ENCODE measurements around the gene TMEM176B.

DNA sequence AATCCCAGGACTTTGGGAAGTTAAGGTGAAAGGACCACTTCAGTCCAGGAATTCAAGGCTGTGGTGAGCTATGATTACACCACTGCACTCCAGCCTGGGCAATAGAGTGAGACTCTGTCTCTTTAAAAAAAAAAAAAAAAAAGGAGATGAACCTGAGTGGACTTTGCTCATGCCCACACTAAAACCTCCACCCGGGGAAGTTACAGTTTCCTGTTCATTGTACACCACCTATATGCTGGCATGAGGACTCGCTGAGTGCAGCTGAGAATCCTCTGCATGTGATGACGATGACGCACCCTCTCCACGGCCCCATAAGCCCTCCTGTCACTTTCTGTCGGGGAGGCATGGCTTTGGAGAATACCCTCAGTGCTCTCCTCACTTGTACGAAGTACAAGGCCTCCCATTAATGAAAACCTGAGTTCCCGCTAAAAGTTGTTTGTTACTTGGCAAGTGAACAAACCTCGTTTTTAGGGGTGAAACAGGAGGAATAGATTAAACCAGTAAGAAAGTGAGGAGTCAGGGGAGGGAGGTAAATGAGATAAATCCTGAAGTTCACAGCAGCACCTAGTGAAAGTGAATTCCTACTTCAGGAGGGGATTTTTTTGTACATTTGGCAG lies 15.9 kb downstream of the TMEM176B start:
- TF ChIP-seq, protein P1, sequence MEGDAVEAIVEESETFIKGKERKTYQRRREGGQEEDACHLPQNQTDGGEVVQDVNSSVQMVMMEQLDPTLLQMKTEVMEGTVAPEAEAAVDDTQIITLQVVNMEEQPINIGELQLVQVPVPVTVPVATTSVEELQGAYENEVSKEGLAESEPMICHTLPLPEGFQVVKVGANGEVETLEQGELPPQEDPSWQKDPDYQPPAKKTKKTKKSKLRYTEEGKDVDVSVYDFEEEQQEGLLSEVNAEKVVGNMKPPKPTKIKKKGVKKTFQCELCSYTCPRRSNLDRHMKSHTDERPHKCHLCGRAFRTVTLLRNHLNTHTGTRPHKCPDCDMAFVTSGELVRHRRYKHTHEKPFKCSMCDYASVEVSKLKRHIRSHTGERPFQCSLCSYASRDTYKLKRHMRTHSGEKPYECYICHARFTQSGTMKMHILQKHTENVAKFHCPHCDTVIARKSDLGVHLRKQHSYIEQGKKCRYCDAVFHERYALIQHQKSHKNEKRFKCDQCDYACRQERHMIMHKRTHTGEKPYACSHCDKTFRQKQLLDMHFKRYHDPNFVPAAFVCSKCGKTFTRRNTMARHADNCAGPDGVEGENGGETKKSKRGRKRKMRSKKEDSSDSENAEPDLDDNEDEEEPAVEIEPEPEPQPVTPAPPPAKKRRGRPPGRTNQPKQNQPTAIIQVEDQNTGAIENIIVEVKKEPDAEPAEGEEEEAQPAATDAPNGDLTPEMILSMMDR (IDR thresholded peaks at IDR 0.05; ENCODE audit: extremely low read depth in 1 of 2, insufficient read depth in 1 of 2, low read depth in 1 of 2, low read length in 2 of 2): no peak
- TF ChIP-seq POLR2A (IDR thresholded peaks at IDR 0.05; ENCODE audit: low read depth, low read length) (no peak), EZH2 (IDR thresholded peaks at IDR 0.05; ENCODE audit: borderline replicate concordance, low read depth, low read length, severe bottlenecking) (no peak), POLR2AphosphoS5 (IDR thresholded peaks at IDR 0.05; ENCODE audit: insufficient read depth, low read depth, low read length) (no peak)
- TF ChIP-seq, protein P2, sequence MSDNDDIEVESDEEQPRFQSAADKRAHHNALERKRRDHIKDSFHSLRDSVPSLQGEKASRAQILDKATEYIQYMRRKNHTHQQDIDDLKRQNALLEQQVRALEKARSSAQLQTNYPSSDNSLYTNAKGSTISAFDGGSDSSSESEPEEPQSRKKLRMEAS (IDR thresholded peaks at IDR 0.05; ENCODE audit: insufficient read depth, insufficient read length): no peak
